H1 (cell line): ENCODE measurements around the gene ZNF223. TPM values are rescaled to one million over a fixed set of nuclear protein-coding genes. Genes with fewer than 3 reads are reported as not detected.

Experiments used
- ATF3 ChIP-seq: IDR thresholded peaks from 2 replicates; pipeline ENCODE4 v1.6.1; 2011; ENCODE audit warnings: low read depth, mild to moderate bottlenecking, low read length; ENCODE audit not compliant: insufficient read depth
- CBX8 ChIP-seq: fragments of 300-800, 300-1000 bp; sonication (generic); IDR thresholded peaks from 2 replicates; pipeline ENCODE4 v1.7.1; 2016; ENCODE audit warnings: low read depth, low read length, borderline replicate concordance
- CHD2 ChIP-seq: IDR thresholded peaks from 2 replicates; pipeline ENCODE4 v1.6.1; 2012; ENCODE audit warnings: low read length, improper control_type of control experiment
- CREB1 ChIP-seq: IDR thresholded peaks from 2 replicates; pipeline ENCODE4 v1.6.1; 2012; ENCODE audit warnings: inconsistent platforms
- FOSL1 ChIP-seq: IDR thresholded peaks from 2 replicates; pipeline ENCODE4 v1.6.1; 2011; ENCODE audit warnings: mild to moderate bottlenecking, low read depth, low read length, moderate library complexity; ENCODE audit not compliant: insufficient read depth
- GABPA ChIP-seq: IDR thresholded peaks from 2 replicates; pipeline ENCODE4 v1.6.1; 2011; ENCODE audit warnings: mild to moderate bottlenecking, low read length, moderate library complexity, borderline replicate concordance; ENCODE audit not compliant: insufficient read depth
- KDM4A ChIP-seq: IDR thresholded peaks from one replicate; pipeline ENCODE4 v1.7.1; 2012; ENCODE audit warnings: low read depth, mild to moderate bottlenecking, moderate library complexity, low read length, inconsistent platforms; ENCODE audit not compliant: severe bottlenecking
- PHF8 ChIP-seq: fragments of 200-600 bp; sonication (generic); conservative IDR thresholded peaks from 2 replicates; pipeline ENCODE4 v1.7.1; 2012; ENCODE audit warnings: low read depth, mild to moderate bottlenecking, inconsistent platforms, low read length, moderate library complexity
- SAP30 ChIP-seq: fragments of 300-600 bp; sonication (generic); IDR thresholded peaks from 2 replicates; pipeline ENCODE4 v1.7.1; 2012; ENCODE audit warnings: low read length, moderate library complexity, mild to moderate bottlenecking, inconsistent platforms; ENCODE audit not compliant: insufficient read depth, insufficient replicate concordance
- SIN3A ChIP-seq, 2 experiments: IDR thresholded peaks in 1 of 2; conservative IDR thresholded peaks in 1 of 2; 2 replicates each; pipeline ENCODE4 v1.6.1; 2011 to 2012; ENCODE audit warnings: low read length in 2 of 2, improper control_type of control experiment in 1 of 2, low read depth in 1 of 2, mild to moderate bottlenecking in 1 of 2
- SRF ChIP-seq: IDR thresholded peaks from 2 replicates; pipeline ENCODE4 v1.6.1; 2011; ENCODE audit warnings: mild to moderate bottlenecking, low read depth, low read length, moderate library complexity
- TAF1 ChIP-seq: IDR thresholded peaks from 2 replicates; pipeline ENCODE4 v1.6.1; 2011; ENCODE audit warnings: mild to moderate bottlenecking, low read depth, low read length
- polyA plus RNA-seq, 7 experiments: library from polyadenylated mRNA; depleted of rRNA in 3 of 7; stranded (reverse) in 5 of 7; unstranded in 2 of 7; fragments of >200 nt in 5 of 7; fragments of 200-250 nt in 2 of 7; gene quantifications; 1 replicate in 5 of 7; 2 replicates in 1 of 7; 4 replicates in 1 of 7; pipeline versions ENCODE4 v1.2.1 to v1.2.3, GENCODE V29; 2011 to 2013; ENCODE audit warnings: missing spikeins in 2 of 7, mixed read lengths in 2 of 7
- total RNA-seq: library from RNA; stranded (reverse); fragmentation: NEBNext Ultra II Directional; extraction: Animal tissue kit (Norgen Biotek cat#: 25700); gene quantifications from 2 replicates; pipeline ENCODE4 v1.2.1, GENCODE V29; 2021
- TF ChIP-seq, protein P1 (sequence below): IDR thresholded peaks from 2 replicates; pipeline ENCODE4 v1.6.1; 2012; ENCODE audit warnings: inconsistent platforms

ZNF223 gene
- total and polyA plus RNA-seq, 2 of the 8 experiments (the other 6 are each of a cell fraction or from before 2014, with no cell fraction given) = 1.7 to 4.3 TPM

DNA sequence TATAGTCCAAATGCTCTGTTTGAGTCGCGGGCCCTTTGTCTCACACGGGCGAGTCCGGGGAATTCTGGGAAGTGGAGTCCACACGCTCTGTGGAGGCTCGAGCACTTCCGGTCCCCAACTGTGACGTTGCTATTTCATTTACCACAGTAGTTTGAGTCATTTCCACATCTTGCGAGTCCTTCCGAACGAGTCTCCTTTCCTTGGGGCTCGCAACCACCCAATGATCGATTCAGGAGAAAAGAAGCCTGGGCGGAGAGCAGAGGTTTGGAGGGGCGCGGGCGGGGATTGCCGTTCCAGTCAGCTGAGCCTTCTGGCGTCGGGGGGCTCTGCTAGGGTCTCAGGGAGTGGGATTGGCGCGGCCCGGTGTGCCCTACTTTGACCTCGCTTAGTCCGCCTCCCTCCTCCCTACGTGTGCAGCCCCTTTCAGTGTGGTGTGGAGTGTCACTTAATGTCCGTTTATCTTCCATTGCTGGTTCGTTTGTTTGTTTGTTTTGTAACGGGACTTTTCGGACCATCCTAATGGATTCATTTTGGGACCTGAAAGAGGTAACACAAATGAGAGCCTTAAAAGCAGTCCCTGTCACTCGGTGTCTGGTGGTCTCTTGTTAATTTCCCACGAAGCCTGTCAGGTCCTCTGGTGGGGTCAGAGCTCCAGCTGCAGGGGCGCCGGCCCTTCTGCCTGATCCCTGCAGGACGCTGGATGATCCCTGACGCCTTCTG is 26.5 kb upstream of the ZNF223 start, which contains the start of gene ZNF222 (continued):
- TF ChIP-seq FOSL1 = no peak
- peak; percentile 77 for TF ChIP-seq GABPA
- TF ChIP-seq TAF1 = peak; percentile 82
- TF ChIP-seq, protein P1, sequence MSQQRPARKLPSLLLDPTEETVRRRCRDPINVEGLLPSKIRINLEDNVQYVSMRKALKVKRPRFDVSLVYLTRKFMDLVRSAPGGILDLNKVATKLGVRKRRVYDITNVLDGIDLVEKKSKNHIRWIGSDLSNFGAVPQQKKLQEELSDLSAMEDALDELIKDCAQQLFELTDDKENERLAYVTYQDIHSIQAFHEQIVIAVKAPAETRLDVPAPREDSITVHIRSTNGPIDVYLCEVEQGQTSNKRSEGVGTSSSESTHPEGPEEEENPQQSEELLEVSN = no peak
- no peak for TF ChIP-seq ATF3
- TF ChIP-seq CHD2 = no peak
- TF ChIP-seq SIN3A (conservative IDR thresholded peaks at IDR 0.05 in 1 of 2, IDR thresholded peaks at IDR 0.05 in 1 of 2; ENCODE audit: low read depth in 1 of 2, low read length in 2 of 2) = peak in 1 of 2 experiments; percentile 40; a peak in 1 of 4 replicates
- TF ChIP-seq PHF8 = peak; percentile 67; the same call in 1 of the 2 replicates
- no peak for TF ChIP-seq SAP30
- TF ChIP-seq CREB1 = peak; percentile 76
- peak; percentile 94 for TF ChIP-seq KDM4A
- no peak for TF ChIP-seq SRF
- no peak for TF ChIP-seq CBX8
